Dendritic cell treated with granulocyte-macrophage colony-stimulating factor and Interleukin-4, amounts not matched to agents 40 ng/mL and 50 ng/mL, for 4 days (primary cell): ENCODE results near the gene EGR1.

Experiments used
- H3K27ac Mint-ChIP-seq: one replicate; pipeline ENCODE4 v1.8.0; 2022; ENCODE audit warnings: mild to moderate bottlenecking, mixed read lengths
- H3K27me3 Mint-ChIP-seq: one replicate; pipeline ENCODE4 v1.8.0; 2022; ENCODE audit warnings: mild to moderate bottlenecking, mixed read lengths
- H3K36me3 Mint-ChIP-seq: one replicate; pipeline ENCODE4 v1.8.0; 2022; ENCODE audit warnings: low read depth, mixed read lengths
- H3K4me1 Mint-ChIP-seq: one replicate; pipeline ENCODE4 v1.8.0; 2022; ENCODE audit warnings: low read depth, mixed read lengths
- H3K4me3 Mint-ChIP-seq: one replicate; pipeline ENCODE4 v1.8.0; 2022; ENCODE audit warnings: mild to moderate bottlenecking, moderate library complexity, mixed read lengths
- H3K9me3 Mint-ChIP-seq: one replicate; pipeline ENCODE4 v1.8.0; 2022; ENCODE audit warnings: mixed read lengths
- intact Hi-C: fragments of 100-400 bp; cut with micrococcal nuclease; formaldehyde crosslinking; loops from one replicate; pipeline ENCODE4 v1.15.0; 2022

Gene EGR1

GRCh38 chr5:138459311-138459933, 5.9 kb upstream of the EGR1 start:
- Mint-ChIP-seq H3K9me3 (no peaks in the 10 kb centered on the region), H3K27ac (peak overlapping the region; percentile 86), H3K36me3 (peaks cover under 1% of the 10 kb centered on the region), H3K27me3 (peaks cover 12% of the 10 kb centered on the region), H3K4me3 (no peak overlapping the region), H3K4me1 (peaks cover 43% of the 10 kb centered on the region)
- intact Hi-C loops: no loop called here

- Mint-ChIP-seq H3K36me3 (peaks cover 7% of the 10 kb centered on the region), H3K4me1 (peaks cover 43% of the 10 kb centered on the region), H3K9me3 (no peaks in the 10 kb centered on the region), H3K27ac (no peak overlapping the region), H3K27me3 (peaks cover 12% of the 10 kb centered on the region), H3K4me3 (no peak overlapping the region)
- intact Hi-C loops: no loop called here
Observed at GRCh38 chr5:138460032-138460693, 5.1 kb upstream of the EGR1 start.

- peaks cover 51% of the 10 kb centered on the region for H3K4me1 Mint-ChIP-seq
- no peak overlapping the region for H3K4me3 Mint-ChIP-seq
- intact Hi-C loops: no loop called here
- H3K9me3 Mint-ChIP-seq: no peaks in the 10 kb centered on the region
- no peak overlapping the region for H3K27ac Mint-ChIP-seq
- peaks cover 21% of the 10 kb centered on the region for H3K27me3 Mint-ChIP-seq
- H3K36me3 Mint-ChIP-seq: peaks cover 7% of the 10 kb centered on the region
Observed at GRCh38 chr5:138461343-138462125, 3.7 kb upstream of the EGR1 start.

- Mint-ChIP-seq H3K36me3 (peaks cover 22% of the 10 kb centered on the region), H3K27ac (peak overlapping the region; percentile 97), H3K4me3 (peak overlapping the region; percentile 81), H3K9me3 (no peaks in the 10 kb centered on the region), H3K4me1 (peaks cover 61% of the 10 kb centered on the region), H3K27me3 (peaks cover 28% of the 10 kb centered on the region)
- intact Hi-C loops: loop anchor here (1.0 kb wide), 2 partner anchors 40 to 80 kb away; partner anchors contain the start of gene ETF1
Observed at GRCh38 chr5:138463419-138464007, 1.8 kb upstream of the EGR1 start.

DNA sequence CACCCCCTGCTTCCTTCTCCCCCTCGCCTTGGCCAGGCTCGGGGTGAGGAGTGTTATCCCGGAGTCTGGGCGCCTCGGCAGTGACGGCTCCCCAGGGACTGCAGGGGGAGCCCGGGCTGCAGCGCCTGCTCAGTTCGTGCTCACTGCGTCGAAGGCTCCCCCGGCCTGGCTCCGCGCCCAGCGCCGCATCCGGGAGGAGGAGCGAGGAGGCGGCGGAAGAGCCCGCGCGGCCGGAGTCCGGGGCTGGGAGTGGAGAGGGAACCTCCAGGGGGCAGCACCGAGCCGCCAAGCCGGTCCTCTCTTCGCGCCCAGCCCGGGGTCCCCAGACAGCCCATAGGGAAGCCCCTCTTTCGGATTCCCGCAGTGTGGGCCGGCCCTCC, 1.3 kb upstream of the EGR1 start:
- peaks cover 27% of the 10 kb centered on the region for H3K27me3 Mint-ChIP-seq
- H3K9me3 Mint-ChIP-seq: no peaks in the 10 kb centered on the region
- H3K36me3 Mint-ChIP-seq: peaks cover 22% of the 10 kb centered on the region
- H3K4me1 Mint-ChIP-seq: peaks cover 60% of the 10 kb centered on the region
- intact Hi-C loops: loop anchor here (1.0 kb wide), 2 partner anchors 39 to 79 kb away; partner anchors contain the start of gene ETF1
- H3K27ac Mint-ChIP-seq: peak overlapping the region; percentile 97
- peak overlapping the region; percentile 81 for H3K4me3 Mint-ChIP-seq

DNA sequence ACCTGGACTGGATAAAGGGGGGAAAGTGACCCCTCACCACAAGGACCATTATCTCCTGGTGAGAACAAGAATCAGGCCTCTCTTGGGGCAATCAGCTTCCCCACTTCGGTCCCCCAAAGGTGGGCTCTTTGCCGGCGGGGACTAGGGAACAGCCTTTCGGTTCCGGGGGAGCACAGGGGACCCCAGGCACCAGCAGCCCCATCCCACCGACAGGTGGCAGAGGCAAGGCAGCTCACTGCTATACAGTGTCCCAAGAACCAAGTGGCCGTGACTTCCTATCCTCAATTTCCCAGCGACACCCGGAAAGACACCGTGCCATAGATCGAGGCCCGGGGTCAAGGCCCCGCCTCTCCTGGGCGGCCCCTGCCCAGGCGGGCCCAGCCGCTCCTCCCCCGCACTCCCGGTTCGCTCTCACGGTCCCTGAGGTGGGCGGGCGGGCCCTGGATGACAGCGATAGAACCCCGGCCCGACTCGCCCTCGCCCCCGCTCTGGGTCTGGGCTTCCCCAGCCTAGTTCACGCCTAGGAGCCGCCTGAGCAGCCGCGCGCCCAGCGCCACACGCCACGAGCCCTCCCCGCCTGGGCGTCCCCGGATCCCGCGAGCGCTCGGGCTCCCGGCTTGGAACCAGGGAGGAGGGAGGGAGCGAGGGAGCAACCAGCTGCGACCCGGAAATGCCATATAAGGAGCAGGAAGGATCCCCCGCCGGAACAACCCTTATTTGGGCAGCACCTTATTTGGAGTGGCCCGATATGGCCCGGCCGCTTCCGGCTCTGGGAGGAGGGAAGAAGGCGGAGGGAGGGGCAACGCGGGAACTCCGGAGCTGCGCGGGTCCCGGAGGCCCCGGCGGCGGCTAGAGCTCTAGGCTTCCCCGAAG, 655 bp upstream of the EGR1 start:
- Mint-ChIP-seq H3K4me3 (peak overlapping the region; percentile 81), H3K27ac (peak overlapping the region; percentile 97), H3K36me3 (peaks cover 22% of the 10 kb centered on the region), H3K27me3 (peaks cover 24% of the 10 kb centered on the region), H3K4me1 (peaks cover 54% of the 10 kb centered on the region), H3K9me3 (no peaks in the 10 kb centered on the region)
- intact Hi-C loops: loop anchor here (1.0 kb wide), 3 partner anchors 28 to 79 kb away; partner anchors contain the start of gene ETF1

- peak overlapping the region; percentile 97 for H3K27ac Mint-ChIP-seq
- intact Hi-C loops: no loop called here
- no peaks in the 10 kb centered on the region for H3K9me3 Mint-ChIP-seq
Observed at GRCh38 chr5:138466125-138466899, 1.0 kb downstream of the EGR1 start.

DNA sequence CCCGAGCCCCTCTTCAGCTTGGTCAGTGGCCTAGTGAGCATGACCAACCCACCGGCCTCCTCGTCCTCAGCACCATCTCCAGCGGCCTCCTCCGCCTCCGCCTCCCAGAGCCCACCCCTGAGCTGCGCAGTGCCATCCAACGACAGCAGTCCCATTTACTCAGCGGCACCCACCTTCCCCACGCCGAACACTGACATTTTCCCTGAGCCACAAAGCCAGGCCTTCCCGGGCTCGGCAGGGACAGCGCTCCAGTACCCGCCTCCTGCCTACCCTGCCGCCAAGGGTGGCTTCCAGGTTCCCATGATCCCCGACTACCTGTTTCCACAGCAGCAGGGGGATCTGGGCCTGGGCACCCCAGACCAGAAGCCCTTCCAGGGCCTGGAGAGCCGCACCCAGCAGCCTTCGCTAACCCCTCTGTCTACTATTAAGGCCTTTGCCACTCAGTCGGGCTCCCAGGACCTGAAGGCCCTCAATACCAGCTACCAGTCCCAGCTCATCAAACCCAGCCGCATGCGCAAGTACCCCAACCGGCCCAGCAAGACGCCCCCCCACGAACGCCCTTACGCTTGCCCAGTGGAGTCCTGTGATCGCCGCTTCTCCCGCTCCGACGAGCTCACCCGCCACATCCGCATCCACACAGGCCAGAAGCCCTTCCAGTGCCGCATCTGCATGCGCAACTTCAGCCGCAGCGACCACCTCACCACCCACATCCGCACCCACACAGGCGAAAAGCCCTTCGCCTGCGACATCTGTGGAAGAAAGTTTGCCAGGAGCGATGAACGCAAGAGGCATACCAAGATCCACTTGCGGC, 1.8 kb downstream of the EGR1 start:
- intact Hi-C loops: no loop called here
- H3K9me3 Mint-ChIP-seq: no peaks in the 10 kb centered on the region
- H3K27ac Mint-ChIP-seq: peak overlapping the region; percentile 35

More at GRCh38 chr5:138466125-138466899, 1.0 kb downstream of the EGR1 start:
- Mint-ChIP-seq H3K4me3 (peak overlapping the region; percentile 81), H3K36me3 (peaks cover 22% of the 10 kb centered on the region), H3K4me1 (peaks cover 42% of the 10 kb centered on the region), H3K27me3 (peaks cover 26% of the 10 kb centered on the region)

DNA sequence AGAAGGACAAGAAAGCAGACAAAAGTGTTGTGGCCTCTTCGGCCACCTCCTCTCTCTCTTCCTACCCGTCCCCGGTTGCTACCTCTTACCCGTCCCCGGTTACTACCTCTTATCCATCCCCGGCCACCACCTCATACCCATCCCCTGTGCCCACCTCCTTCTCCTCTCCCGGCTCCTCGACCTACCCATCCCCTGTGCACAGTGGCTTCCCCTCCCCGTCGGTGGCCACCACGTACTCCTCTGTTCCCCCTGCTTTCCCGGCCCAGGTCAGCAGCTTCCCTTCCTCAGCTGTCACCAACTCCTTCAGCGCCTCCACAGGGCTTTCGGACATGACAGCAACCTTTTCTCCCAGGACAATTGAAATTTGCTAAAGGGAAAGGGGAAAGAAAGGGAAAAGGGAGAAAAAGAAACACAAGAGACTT, 2.4 kb downstream of the EGR1 start:
- H3K4me1 Mint-ChIP-seq: peaks cover 38% of the 10 kb centered on the region
- H3K9me3 Mint-ChIP-seq: no peaks in the 10 kb centered on the region
- peak overlapping the region; percentile 42 for H3K4me3 Mint-ChIP-seq
- intact Hi-C loops: no loop called here
- H3K27me3 Mint-ChIP-seq: peaks cover 32% of the 10 kb centered on the region
- H3K27ac Mint-ChIP-seq: no peak overlapping the region
- H3K36me3 Mint-ChIP-seq: peaks cover 22% of the 10 kb centered on the region

More for the DNA sequence above, 1.8 kb downstream of the EGR1 start:
- H3K27me3 Mint-ChIP-seq: peaks cover 27% of the 10 kb centered on the region
- peaks cover 22% of the 10 kb centered on the region for H3K36me3 Mint-ChIP-seq
- H3K4me1 Mint-ChIP-seq: peaks cover 38% of the 10 kb centered on the region
- peak overlapping the region; percentile 81 for H3K4me3 Mint-ChIP-seq

DNA sequence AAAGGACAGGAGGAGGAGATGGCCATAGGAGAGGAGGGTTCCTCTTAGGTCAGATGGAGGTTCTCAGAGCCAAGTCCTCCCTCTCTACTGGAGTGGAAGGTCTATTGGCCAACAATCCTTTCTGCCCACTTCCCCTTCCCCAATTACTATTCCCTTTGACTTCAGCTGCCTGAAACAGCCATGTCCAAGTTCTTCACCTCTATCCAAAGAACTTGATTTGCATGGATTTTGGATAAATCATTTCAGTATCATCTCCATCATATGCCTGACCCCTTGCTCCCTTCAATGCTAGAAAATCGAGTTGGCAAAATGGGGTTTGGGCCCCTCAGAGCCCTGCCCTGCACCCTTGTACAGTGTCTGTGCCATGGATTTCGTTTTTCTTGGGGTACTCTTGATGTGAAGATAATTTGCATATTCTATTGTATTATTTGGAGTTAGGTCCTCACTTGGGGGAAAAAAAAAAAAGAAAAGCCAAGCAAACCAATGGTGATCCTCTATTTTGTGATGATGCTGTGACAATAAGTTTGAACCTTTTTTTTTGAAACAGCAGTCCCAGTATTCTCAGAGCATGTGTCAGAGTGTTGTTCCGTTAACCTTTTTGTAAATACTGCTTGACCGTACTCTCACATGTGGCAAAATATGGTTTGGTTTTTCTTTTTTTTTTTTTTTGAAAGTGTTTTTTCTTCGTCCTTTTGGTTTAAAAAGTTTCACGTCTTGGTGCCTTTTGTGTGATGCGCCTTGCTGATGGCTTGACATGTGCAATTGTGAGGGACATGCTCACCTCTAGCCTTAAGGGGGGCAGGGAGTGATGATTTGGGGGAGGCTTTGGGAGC, 3.1 kb downstream of the EGR1 start:
- Mint-ChIP-seq H3K27ac (no peak overlapping the region), H3K36me3 (peaks cover 22% of the 10 kb centered on the region), H3K9me3 (no peaks in the 10 kb centered on the region), H3K4me3 (no peak overlapping the region), H3K4me1 (peaks cover 38% of the 10 kb centered on the region), H3K27me3 (peaks cover 34% of the 10 kb centered on the region)
- intact Hi-C loops: no loop called here

GRCh38 chr5:138468966-138469539, 3.8 kb downstream of the EGR1 start:
- no peak overlapping the region for H3K4me3 Mint-ChIP-seq
- intact Hi-C loops: no loop called here
- H3K9me3 Mint-ChIP-seq: no peaks in the 10 kb centered on the region
- peaks cover 37% of the 10 kb centered on the region for H3K27me3 Mint-ChIP-seq
- peaks cover 22% of the 10 kb centered on the region for H3K36me3 Mint-ChIP-seq
- peaks cover 32% of the 10 kb centered on the region for H3K4me1 Mint-ChIP-seq
- H3K27ac Mint-ChIP-seq: no peak overlapping the region
